ENCODE measurements around the gene PACS2.
"Not testable (repeated sequence)": the region's sequence is repeated elsewhere in the genome, so short reads cannot be mapped to it uniquely, and the experiment has no call there.

PACS2 gene

GRCh38 chr14:105329411-105330150, 15.0 kb downstream of the PACS2 start:
- FAIRE-seq, result no peak
- no peak for DNase-seq (ENCODE audit: insufficient read length, low spot score)

GRCh38 chr14:105330491-105330895, 15.9 kb downstream of the PACS2 start:
- peak; percentile 36 for DNase-seq (ENCODE audit: insufficient read length, low spot score)
- no peak for FAIRE-seq

GRCh38 chr14:105331575-105332349, 17.2 kb downstream of the PACS2 start:
- DNase-seq (ENCODE audit: insufficient read length, low spot score), result no peak
- no peak for FAIRE-seq

GRCh38 chr14:105332350-105332874, 17.9 kb downstream of the PACS2 start:
- FAIRE-seq, result no peak

GRCh38 chr14:105333020-105333490, 18.5 kb downstream of the PACS2 start:
- FAIRE-seq (no peak), DNase-seq (ENCODE audit: insufficient read length, low spot score) (no peak)

More at GRCh38 chr14:105332350-105332874, 17.9 kb downstream of the PACS2 start:
- no peak for DNase-seq (ENCODE audit: insufficient read length, low spot score)

GRCh38 chr14:105333613-105334364, 19.2 kb downstream of the PACS2 start:
- FAIRE-seq (no peak), DNase-seq (ENCODE audit: insufficient read length, low spot score) (no peak)

GRCh38 chr14:105334383-105335230, 20.1 kb downstream of the PACS2 start:
- peak; percentile 46 for FAIRE-seq
- DNase-seq (ENCODE audit: insufficient read length, low spot score), result no peak

- FAIRE-seq; DNase-seq (ENCODE audit: insufficient read length, low spot score): not testable (repeated sequence)
Observed at GRCh38 chr14:105335231-105335542, 20.6 kb downstream of the PACS2 start.

- FAIRE-seq (no peak), DNase-seq (ENCODE audit: insufficient read length, low spot score) (no peak)
Observed at GRCh38 chr14:105335735-105336476, 21.4 kb downstream of the PACS2 start.

GRCh38 chr14:105336477-105337287, 22.1 kb downstream of the PACS2 start:
- DNase-seq (ENCODE audit: insufficient read length, low spot score), result no peak
- FAIRE-seq, result no peak

GRCh38 chr14:105337433-105337832, 22.9 kb downstream of the PACS2 start:
- FAIRE-seq, result no peak

GRCh38 chr14:105337966-105338741, 23.6 kb downstream of the PACS2 start:
- FAIRE-seq (no peak), DNase-seq (ENCODE audit: insufficient read length, low spot score) (no peak)

More at GRCh38 chr14:105337433-105337832, 22.9 kb downstream of the PACS2 start:
- no peak for DNase-seq (ENCODE audit: insufficient read length, low spot score)

GRCh38 chr14:105340821-105341733, 26.5 kb downstream of the PACS2 start:
- FAIRE-seq (no peak), DNase-seq (ENCODE audit: insufficient read length, low spot score) (no peak)

- FAIRE-seq (no peak), DNase-seq (ENCODE audit: insufficient read length, low spot score) (no peak)
Observed at GRCh38 chr14:105343194-105343593, 28.6 kb downstream of the PACS2 start.

- DNase-seq (ENCODE audit: insufficient read length, low spot score), result no peak
- no peak for FAIRE-seq
Observed at GRCh38 chr14:105346200-105346533, 31.6 kb downstream of the PACS2 start.

- DNase-seq (ENCODE audit: insufficient read length, low spot score), result no peak
- FAIRE-seq, result no peak
Observed at GRCh38 chr14:105346876-105347586, 32.5 kb downstream of the PACS2 start.
